Measurements from ENCODE around the gene TUT4.

GRCh38 chr1:52413410-52413989, 139.4 kb downstream of the TUT4 start:
- TF ChIP-seq TAF1 (IDR thresholded peaks at IDR 0.05; ENCODE audit: low read depth) (no peak), MAX (IDR thresholded peaks at IDR 0.05) (no peak), REST (IDR thresholded peaks at IDR 0.05; ENCODE audit: low read depth) (no peak), EP300 (IDR thresholded peaks at IDR 0.05; ENCODE audit: borderline replicate concordance) (no peak), CEBPB (IDR thresholded peaks at IDR 0.05) (no peak), FOXM1 (IDR thresholded peaks at IDR 0.05; ENCODE audit: borderline replicate concordance, low read depth) (no peak), TCF12 (IDR thresholded peaks at IDR 0.05; ENCODE audit: low read depth) (no peak), RAD21 (IDR thresholded peaks at IDR 0.05; ENCODE audit: low read depth) (no peak), NFIC (IDR thresholded peaks at IDR 0.05) (no peak)
